Endothelial cell of umbilical vein (primary cell): ENCODE data around the gene CABP5. TPM values are rescaled to one million over a fixed set of nuclear protein-coding genes. Genes with fewer than 3 reads are reported as not detected.

Source experiments
- BruUV-seq: library from RNA; stranded (reverse); fragments of 400-500 nt; replicated peaks from 2 replicates; lab custom pipeline; 2021; lab: Mats Ljungman, UMichigan
- CTCF ChIA-PET: fragments of 300-600, 350-600 bp; sonication (Branson Sonifier 250); formaldehyde crosslinking; loops from one replicate; lab custom pipeline; 2021; ENCODE audit warnings: antibody characterized with exemption, inconsistent platforms; lab: Charles Lee
- POLR2A ChIA-PET: fragments of 300-600, 350-600 bp; sonication (Branson Sonifier 250); formaldehyde crosslinking; loops from one replicate; lab custom pipeline; 2021; ENCODE audit warnings: antibody characterized with exemption, inconsistent platforms; lab: Charles Lee
- DNase-seq: peaks from one replicate; pipeline ENCODE4 v3.0.0-alpha.2; 2011; ENCODE audit warnings: low read depth, low spot score
- FAIRE-seq: peaks from 2 replicates; lab custom pipeline; 2011; peaks lifted over from hg19 to GRCh38; lab: Jason Lieb, UNC
- H2AFZ ChIP-seq: 2 replicates; pipeline ENCODE4 v1.6.0; 2012; ENCODE audit warnings: low read depth, low read length, control low read depth, inconsistent platforms
- H3K27ac ChIP-seq: 2 replicates; pipeline ENCODE4 v1.5.1; 2011; ENCODE audit warnings: low read depth, mild to moderate bottlenecking, control low read depth, low read length, moderate library complexity; ENCODE audit not compliant: insufficient read depth
- H3K27me3 ChIP-seq, 2 experiments: 2 replicates each; pipeline versions ENCODE4 v1.6.0 to v1.6.1; 2011; ENCODE audit warnings: low read length in 2 of 2, mixed read lengths in 1 of 2; ENCODE audit not compliant: control insufficient read depth in 2 of 2, insufficient read depth in 2 of 2
- H3K36me3 ChIP-seq, 2 experiments: 2 replicates in 1 of 2; 3 replicates in 1 of 2; pipeline ENCODE4 v1.5.1; 2011; ENCODE audit warnings: low read length in 2 of 2, mild to moderate bottlenecking in 1 of 2, moderate library complexity in 1 of 2; ENCODE audit not compliant: control insufficient read depth in 2 of 2, insufficient read depth in 2 of 2; ENCODE audit errors: extremely low read depth in 1 of 2
- H3K4me1 ChIP-seq: 3 replicates; pipeline ENCODE4 v1.5.1; 2011; ENCODE audit warnings: mild to moderate bottlenecking, low read length; ENCODE audit not compliant: control insufficient read depth, insufficient read depth; ENCODE audit errors: extremely low read depth
- H3K4me2 ChIP-seq: 2 replicates; pipeline ENCODE4 v1.6.1; 2011; ENCODE audit warnings: low read length, control low read depth, mixed read lengths; ENCODE audit not compliant: insufficient read depth
- H3K4me3 ChIP-seq, 3 experiments: fragments of 200-600 bp in 1 of 3; sonication (generic), shearing (Covaris generic) in 1 of 3; replicated peaks in 1 of 3; 2 replicates each; pipeline ENCODE4 v1.5.1; 2011 to 2016; ENCODE audit warnings: control low read depth in 3 of 3, low read length in 3 of 3, mild to moderate bottlenecking in 2 of 3, inconsistent platforms in 1 of 3, low read depth in 1 of 3, moderate library complexity in 1 of 3; ENCODE audit not compliant: insufficient read depth in 1 of 3
- H3K79me2 ChIP-seq: 2 replicates; pipeline ENCODE4 v1.6.0; 2012; ENCODE audit warnings: low read length, inconsistent platforms; ENCODE audit not compliant: control insufficient read depth, insufficient read depth
- H3K9ac ChIP-seq: replicated peaks from 2 replicates; pipeline ENCODE3; 2011; ENCODE audit warnings: low read length, control low read depth; ENCODE audit not compliant: insufficient read depth; ENCODE audit errors: extremely low read depth
- H3K9me1 ChIP-seq: replicated peaks from 3 replicates; pipeline ENCODE4 v1.6.0; 2011; ENCODE audit warnings: mild to moderate bottlenecking, low read length; ENCODE audit not compliant: control insufficient read depth, insufficient read depth; ENCODE audit errors: extremely low read depth
- H3K9me3 ChIP-seq: replicated peaks from 2 replicates; pipeline ENCODE4 v1.5.1; 2012; ENCODE audit warnings: low read length, inconsistent platforms; ENCODE audit not compliant: control insufficient read depth, insufficient read depth
- H4K20me1 ChIP-seq: replicated peaks from 2 replicates; pipeline ENCODE3; 2011; ENCODE audit warnings: mild to moderate bottlenecking, low read length; ENCODE audit not compliant: control insufficient read depth, insufficient read depth; ENCODE audit errors: extremely low read depth
- EZH2 ChIP-seq: IDR thresholded peaks from 2 replicates; pipeline ENCODE4 v1.6.1; 2012; ENCODE audit warnings: borderline replicate concordance, low read depth, mild to moderate bottlenecking, moderate library complexity, low read length, inconsistent platforms; ENCODE audit not compliant: severe bottlenecking
- FOS ChIP-seq: IDR thresholded peaks from 2 replicates; pipeline ENCODE4 v1.6.1; 2011; ENCODE audit warnings: mild to moderate bottlenecking, low read length, moderate library complexity, borderline replicate concordance; ENCODE audit not compliant: insufficient read depth
- GATA2 ChIP-seq: IDR thresholded peaks from 2 replicates; pipeline ENCODE4 v1.7.0; 2011; ENCODE audit warnings: low read depth, mild to moderate bottlenecking, moderate library complexity, mixed read lengths, low read length; ENCODE audit not compliant: insufficient read length, insufficient read depth
- JUN ChIP-seq: IDR thresholded peaks from 2 replicates; pipeline ENCODE4 v1.6.1; 2011; ENCODE audit warnings: borderline replicate concordance, low read depth; ENCODE audit not compliant: insufficient read length, insufficient read depth
- MAX ChIP-seq: IDR thresholded peaks from 2 replicates; pipeline ENCODE4 v1.6.1; 2011; ENCODE audit not compliant: insufficient read depth, insufficient read length
- MYC ChIP-seq: IDR thresholded peaks from one replicate; pipeline ENCODE4 v1.6.1; 2011; ENCODE audit warnings: mild to moderate bottlenecking, low read depth, low read length
- POLR2A ChIP-seq: IDR thresholded peaks from 2 replicates; pipeline ENCODE4 v1.6.1; 2012; ENCODE audit warnings: low read depth, mild to moderate bottlenecking, control low read depth, low read length
- dilution Hi-C: fragments of 300-500 bp; cut with MboI; formaldehyde crosslinking; loops from one replicate; pipeline ENCODE4 v1.15.0; 2019; ENCODE audit warnings: low sequenced_read_pairs; ENCODE audit not compliant: extremely low pct_ligation_motif_present
- intact Hi-C: fragments of 100-400 bp; cut with micrococcal nuclease; formaldehyde crosslinking; loops from one replicate; pipeline ENCODE4 v1.10.0; 2022
- polyA plus RNA-seq, 4 experiments: library from polyadenylated mRNA; depleted of rRNA in 3 of 4; stranded (reverse) in 3 of 4; unstranded in 1 of 4; fragments of >200 nt; gene quantifications; 2 replicates each; pipeline versions ENCODE4 v1.2.1 to v1.2.3, GENCODE V29; 2011 to 2012; ENCODE audit warnings: missing spikeins in 1 of 4
- total RNA-seq: library from RNA; stranded (reverse); gene quantifications from 2 replicates; pipeline ENCODE4 v1.2.3, GENCODE V29; 2021
- TF ChIP-seq, protein P1 (sequence below), 2 donors: IDR thresholded peaks; 1 replicate in 1 of 2; 2 replicates in 1 of 2; pipeline ENCODE4 v1.5.1; 2011; ENCODE audit warnings: low read length in 2 of 2, mild to moderate bottlenecking in 2 of 2, moderate library complexity in 2 of 2, control low read depth in 1 of 2, inconsistent platforms in 1 of 2, low read depth in 1 of 2; ENCODE audit not compliant: insufficient read depth in 1 of 2; ENCODE audit errors: extremely low read depth in 1 of 2

Gene CABP5
- total and polyA plus RNA-seq, 2 donors (not counting 3 experiments of a cell fraction or from before 2014, with no cell fraction given): not detected

GRCh38 chr19:48041877-48042580, 1.9 kb downstream of the CABP5 start:
- H3K9me1 ChIP-seq: no peaks in the 10 kb centered on the region
- no peaks in the 10 kb centered on the region for H4K20me1 ChIP-seq
- DNase-seq (no peak), FAIRE-seq (no peak)
- H3K4me3 ChIP-seq: no peak overlapping the region
- H3K9ac ChIP-seq: no peak overlapping the region
- intact Hi-C loops: no loop called here
- dilution Hi-C loops: no loop called here
- no peaks in the 10 kb centered on the region for H3K79me2 ChIP-seq
- TF ChIP-seq GATA2 (no peak), MYC (no peak), MAX (no peak), EZH2 (no peak), JUN (no peak), FOS (no peak), POLR2A (no peak)
- TF ChIP-seq, protein P1, sequence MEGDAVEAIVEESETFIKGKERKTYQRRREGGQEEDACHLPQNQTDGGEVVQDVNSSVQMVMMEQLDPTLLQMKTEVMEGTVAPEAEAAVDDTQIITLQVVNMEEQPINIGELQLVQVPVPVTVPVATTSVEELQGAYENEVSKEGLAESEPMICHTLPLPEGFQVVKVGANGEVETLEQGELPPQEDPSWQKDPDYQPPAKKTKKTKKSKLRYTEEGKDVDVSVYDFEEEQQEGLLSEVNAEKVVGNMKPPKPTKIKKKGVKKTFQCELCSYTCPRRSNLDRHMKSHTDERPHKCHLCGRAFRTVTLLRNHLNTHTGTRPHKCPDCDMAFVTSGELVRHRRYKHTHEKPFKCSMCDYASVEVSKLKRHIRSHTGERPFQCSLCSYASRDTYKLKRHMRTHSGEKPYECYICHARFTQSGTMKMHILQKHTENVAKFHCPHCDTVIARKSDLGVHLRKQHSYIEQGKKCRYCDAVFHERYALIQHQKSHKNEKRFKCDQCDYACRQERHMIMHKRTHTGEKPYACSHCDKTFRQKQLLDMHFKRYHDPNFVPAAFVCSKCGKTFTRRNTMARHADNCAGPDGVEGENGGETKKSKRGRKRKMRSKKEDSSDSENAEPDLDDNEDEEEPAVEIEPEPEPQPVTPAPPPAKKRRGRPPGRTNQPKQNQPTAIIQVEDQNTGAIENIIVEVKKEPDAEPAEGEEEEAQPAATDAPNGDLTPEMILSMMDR (IDR thresholded peaks at IDR 0.05; ENCODE audit: extremely low read depth in 1 of 2, insufficient read depth in 1 of 2, low read depth in 1 of 2, low read length in 2 of 2): no peak
- H3K9me3 ChIP-seq: no peaks in the 10 kb centered on the region
- H3K4me2 ChIP-seq: no peak overlapping the region
- H3K4me1 ChIP-seq: no peaks in the 10 kb centered on the region
- BruUV-seq: no TSS peak
- H3K27ac ChIP-seq: no peak overlapping the region
- peaks cover 0 to 2% of the 10 kb centered on the region in 2 experiments for H3K27me3 ChIP-seq
- ChIA-PET POLR2A (no interaction called here), CTCF (no interaction called here)
- H2AFZ ChIP-seq: no peak overlapping the region
- H3K36me3 ChIP-seq: no peaks in the 10 kb centered on the region
